Stimulated activated CD8-positive, alpha-beta memory T cell treated with anti-CD3 and anti-CD28 coated beads, Interleukin-7, amount 100 ng/mL, for 4 hours (primary cell): ENCODE measurements around the gene BCKDHB.
"Not testable (repeated sequence)": the region's sequence is repeated elsewhere in the genome, so short reads cannot be mapped to it uniquely, and the experiment has no call there.

ENCODE experiments used
- DNase-seq, 2 donors: peaks; one replicate each; pipeline ENCODE4 v3.0.0-alpha.2; 2020; ENCODE audit warnings: low read depth in 2 of 2

BCKDHB gene

DNA sequence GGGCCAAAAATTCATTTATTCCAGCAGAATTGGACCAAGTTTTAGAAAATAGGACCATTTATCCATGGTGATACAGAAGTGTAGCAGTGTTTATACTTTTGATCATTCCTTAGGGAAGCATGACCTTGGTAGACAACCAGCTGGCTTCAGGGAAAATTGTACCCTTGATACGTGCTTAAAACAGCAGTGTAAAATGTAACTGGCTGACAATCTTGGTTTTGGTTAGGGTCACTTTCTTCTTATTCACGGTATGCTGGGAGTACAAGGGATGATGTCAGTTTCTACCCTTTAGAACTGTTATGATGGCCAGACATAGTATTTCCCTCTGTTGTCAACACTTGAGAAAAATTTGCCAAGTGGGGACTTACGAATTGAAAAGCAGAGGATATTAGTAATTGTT is 157.1 kb downstream of the BCKDHB start:
- no peak for DNase-seq

DNA sequence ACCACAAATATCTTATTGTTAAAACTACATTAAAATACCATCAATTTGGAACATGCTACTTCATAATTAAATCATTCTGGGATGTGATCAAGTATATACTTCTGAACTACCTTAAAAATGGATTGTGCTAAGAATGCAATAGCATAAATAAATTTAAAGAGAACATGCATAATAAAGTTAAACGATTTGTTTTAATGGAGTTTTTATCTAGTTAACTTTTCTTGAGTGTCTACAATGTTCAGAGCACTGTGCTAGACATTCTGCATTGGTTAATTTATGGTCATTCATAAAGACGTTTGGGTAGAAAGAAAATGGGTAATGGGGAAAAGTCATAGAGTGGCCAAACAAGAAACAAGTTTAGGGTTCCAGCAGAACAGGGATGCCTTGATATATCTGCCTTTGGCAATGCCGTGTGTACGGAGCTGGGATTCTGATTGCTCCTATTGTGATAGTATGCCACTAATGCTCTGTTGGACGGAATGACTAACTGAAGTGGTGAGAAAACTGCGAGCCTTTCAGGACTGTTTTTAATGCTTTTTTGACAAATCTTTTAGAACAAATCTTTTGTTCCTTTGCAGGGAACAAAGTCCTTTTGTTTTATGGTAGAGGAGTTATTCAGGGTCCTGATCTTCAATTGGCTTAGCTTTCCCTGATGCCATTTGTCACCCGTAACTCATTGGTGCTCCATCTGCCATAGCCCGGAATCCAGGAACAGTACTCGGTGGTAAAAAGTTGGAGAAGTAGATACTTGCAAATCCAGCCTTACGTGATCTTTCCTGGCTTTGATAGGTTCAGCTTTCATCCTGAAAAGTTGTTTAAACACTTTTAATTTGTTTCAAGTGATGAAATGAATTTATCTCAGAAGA is 162.6 kb downstream of the BCKDHB start:
- DNase-seq: no peak

DNA sequence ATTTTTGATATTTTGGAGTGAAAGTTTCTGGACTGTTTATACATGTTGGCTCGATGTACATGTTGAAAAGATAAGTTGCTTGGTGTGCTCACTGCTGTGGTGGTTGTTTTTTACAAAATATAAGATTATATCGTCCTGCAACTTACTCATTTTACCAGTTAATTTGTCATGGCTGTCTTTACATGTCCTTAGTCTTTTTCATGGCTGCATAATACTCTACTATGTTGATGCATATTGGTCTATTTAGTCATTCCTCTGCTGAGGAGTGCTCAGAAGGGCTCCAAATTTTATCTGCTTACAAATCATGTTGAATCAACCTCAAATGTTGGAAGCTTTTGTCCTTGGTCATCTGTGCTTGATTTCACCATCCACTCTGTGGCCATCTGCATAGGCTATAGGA is 164.6 kb downstream of the BCKDHB start:
- no peak for DNase-seq

DNA sequence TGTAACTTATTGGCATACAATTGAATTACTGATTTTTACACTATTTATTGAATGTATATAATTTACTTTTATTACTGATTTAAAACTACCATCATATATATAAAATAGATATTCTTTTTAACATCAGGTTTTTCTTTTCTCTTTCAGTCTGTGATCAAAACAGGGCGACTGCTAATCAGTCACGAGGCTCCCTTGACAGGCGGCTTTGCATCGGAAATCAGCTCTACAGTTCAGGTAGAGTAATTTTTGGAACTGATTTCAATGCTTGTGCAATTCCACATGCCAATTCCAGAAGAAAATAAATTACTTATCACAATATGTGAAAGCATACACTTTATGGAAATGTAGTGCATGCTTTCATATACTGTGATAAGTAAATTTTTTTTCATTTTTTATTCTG is 166.5 kb downstream of the BCKDHB start:
- no peak for DNase-seq

DNA sequence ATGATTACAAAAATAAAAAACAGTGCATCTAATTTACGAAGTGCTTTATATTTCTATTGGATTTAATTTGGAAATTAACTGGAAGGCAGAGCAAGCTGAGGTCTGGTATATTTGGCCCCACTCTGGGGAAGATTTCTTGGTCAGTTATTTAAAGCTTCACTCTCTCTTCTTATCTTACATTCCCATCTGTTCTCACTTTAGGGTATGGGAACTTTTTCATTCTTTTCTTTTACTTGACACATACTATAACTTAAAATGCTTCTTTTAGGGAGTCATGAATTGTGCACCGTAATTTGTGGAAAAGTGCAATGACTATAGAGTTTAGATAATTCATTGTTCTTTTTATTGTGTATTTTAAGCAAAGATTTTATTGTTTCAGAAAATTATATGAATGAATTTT is 170.4 kb downstream of the BCKDHB start:
- DNase-seq: no peak

DNA sequence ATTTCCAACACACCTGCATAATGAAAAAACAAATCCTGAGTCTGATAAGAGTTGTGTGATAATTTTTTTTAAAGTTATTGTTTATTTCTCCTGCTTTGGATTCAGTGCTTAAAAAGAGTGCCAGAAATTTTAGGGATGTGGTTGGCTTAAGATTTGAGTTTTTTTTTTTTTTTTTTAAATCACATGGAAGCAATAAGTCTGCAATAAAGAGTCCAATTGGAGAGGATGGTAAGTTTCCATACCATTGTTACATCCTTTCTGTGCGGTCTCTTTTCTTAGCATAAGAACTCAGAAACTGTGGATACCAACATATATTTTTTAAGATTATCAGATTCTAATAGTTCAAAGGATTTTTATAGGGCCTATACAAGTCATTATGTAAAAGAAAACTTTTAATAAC is 171.0 kb downstream of the BCKDHB start:
- no peak for DNase-seq

DNA sequence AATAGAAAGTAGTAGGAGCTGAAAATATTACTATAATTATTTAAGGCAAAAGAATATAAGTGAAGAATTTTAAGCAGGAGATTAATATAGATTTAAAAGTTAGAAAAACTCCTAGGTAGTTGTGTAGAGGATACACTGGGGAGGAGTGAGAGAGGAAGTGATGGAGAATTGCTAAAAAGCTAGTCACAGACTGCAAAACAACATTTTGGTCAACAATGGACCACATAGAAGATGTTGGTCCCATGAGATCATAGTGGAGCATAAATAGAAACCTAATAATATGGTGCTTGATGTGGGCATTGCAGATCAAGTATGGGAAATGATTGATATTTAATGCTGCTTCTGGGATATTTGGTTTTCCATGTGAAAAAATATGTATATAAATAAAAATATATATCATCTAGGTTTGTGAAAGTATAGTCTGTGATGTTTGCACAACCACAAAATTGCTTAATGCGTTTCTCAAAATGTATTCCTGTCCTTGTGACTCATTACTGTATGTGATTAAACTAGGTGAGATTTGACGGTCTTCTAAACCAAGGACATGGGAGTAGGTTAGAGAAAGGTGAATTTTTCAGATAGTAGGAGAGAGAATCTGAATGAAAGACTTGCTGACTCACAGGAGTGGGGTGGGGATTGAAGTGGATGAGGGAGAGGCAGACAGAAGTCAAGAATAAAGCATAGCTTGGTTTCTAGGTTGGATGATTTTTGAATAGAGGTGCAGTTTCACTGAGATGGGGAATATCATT is 174.0 kb downstream of the BCKDHB start:
- no peak for DNase-seq

DNA sequence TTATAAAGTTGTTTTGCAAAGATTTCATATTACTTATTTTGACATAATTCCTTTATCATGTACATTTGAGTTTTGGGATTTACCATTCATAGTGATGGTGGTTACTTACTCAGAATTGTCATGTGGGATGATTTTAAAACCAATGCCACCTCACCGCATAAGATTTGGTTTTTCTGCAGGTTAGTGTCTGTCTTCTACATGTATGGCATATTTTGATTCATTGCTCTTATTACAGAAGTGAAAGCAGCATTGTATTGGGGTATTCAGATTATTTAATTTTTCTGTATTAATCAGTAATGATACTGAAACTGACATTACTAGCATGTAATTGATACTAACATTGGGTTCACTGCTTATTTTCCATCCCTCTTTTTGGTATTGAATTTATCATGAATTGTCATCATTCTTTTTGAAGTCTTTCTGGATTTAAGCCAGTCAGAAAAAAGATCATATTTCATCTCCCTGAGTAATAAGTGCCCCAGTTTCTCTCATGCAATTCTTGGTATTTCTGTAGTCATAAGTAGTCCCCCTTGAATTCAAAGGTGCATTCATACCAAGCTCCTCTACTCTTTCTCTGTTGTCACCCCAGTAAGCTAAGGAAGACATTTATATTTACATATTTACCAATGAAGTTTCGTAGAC is 176.6 kb downstream of the BCKDHB start:
- no peak for DNase-seq

DNA sequence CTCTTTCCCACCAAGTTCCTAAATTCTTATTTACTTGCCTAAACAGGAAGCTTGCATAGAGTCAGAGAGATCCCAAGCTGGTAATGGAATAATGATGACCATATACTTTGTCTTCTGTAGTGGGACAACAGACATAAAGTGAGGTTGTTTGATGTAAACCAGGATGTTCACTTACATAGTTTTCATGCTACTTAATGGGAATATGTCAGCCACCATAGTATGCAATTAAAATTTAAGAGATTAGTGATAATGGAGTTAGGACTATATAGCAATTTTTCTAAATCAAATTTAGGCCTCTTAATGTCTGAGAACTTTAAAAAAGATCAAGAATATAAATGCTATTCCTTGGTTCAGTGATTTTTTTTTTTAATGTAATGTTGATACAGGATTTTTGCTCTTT is 180.6 kb downstream of the BCKDHB start:
- no peak for DNase-seq

DNA sequence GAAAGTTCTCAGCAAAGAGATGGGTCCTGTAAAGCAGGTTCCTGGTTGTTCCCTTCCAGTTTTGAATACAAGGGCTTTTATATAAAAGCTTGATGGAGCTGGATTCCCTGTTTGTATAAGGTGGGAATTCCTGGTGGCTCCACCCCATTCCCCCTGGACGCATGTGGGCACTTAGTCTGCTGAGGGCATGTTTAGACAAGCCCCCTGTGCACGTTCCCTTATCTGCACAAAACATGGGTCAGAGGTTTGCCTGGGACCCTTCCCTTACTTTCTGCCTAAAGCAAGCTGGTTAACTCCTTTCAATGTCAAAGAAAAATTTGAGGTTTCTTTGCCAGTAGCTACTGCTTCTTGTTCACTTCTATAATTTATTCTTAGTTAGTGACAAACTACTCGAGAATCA is 181.1 kb downstream of the BCKDHB start:
- no peak for DNase-seq

DNA sequence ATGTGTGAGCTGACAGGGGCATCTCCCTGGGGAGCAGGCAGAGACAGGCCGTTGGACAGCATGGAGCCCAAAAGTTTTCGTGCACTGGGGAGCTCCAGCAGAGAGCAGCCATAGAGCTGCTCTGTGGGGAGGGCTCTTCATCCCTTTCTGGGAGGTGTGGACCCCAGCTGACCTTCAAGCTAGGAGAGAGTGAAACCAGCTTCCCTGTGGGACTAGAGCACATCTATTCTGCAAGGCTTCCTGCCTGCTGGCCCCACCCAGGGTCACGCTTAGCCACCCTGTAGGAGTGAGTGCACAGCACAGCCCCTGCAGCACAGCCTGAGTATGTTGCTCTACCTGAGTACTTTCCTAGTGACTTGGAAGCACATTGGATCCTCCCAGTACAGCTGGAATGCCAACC is 183.3 kb downstream of the BCKDHB start:
- DNase-seq: no peak

DNA sequence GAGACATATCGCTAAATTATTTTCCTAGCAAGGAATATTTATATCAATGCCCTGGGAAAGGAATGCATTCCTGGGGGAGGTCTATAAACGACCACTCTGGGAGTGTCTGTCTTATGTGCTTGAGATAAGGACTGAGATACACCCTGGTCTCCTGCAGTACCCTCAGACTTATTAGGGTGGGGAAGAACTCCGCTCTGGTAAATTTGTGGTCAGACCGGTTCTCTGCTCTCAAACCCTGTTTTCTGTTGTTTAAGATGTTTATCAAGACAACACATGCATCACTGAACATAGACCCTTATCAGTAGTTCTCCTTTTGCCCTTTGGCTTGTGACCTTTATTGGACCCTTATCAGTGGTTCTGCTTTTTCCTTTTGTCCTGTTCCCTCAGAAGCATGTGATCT is 188.1 kb downstream of the BCKDHB start:
- not testable (repeated sequence) for DNase-seq

DNA sequence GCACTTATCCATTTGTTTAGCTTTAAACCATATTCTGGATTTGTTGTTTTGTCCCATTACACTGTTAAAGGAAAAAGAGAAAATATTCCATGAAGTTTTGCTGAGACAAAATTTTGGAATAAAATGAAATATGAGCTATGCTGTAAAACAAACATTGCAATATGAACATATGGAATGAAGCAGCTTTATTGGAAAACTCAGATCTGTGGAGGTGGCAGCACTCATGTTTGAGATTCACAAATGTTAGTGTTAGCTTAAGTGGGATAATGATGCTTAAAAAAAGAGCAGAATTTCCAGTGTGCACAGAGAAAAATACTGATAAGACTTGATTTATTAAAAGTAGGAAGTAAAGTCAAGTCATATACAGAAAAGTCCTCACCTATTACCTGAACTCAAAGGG is 196.2 kb downstream of the BCKDHB start:
- DNase-seq: no peak

DNA sequence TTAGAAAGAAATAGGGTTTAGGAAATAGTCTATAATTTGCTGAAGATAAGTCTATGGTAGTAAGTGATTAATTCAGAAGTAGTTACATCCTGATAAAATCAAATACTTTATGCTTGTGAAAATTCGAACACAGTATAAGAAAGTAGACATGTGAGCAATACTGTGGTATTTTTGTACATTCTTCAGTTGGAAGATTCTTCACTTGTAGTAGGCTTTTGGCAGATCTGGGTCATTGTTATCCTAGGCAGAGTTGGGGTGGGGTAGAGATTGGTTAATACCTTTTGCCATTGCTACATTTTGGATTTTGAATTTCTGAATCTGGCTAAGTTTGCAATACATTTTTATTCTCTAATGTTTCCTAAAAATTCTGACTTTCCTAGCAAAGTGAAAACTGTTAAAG is 197.5 kb downstream of the BCKDHB start:
- DNase-seq: no peak

DNA sequence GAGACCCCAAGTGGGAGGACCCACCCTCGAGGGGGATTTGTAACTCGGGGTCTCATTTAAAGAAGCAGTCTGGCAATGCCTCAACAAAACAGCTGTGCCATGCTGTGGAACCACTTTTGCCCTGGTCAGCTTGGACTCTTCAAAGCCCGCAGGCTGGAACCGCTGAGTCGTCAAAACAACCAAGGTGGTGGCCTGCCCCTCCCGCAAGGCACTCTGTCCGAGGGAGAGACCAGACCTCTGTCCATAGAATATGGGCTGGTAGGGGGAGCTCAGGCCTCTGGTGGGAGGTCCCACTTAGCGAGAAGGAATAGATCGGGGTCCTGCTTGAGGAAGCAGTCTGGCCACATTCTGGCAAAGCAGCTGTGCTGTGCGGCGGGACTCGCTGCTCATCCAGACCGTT is 208.1 kb downstream of the BCKDHB start:
- no peak for DNase-seq

DNA sequence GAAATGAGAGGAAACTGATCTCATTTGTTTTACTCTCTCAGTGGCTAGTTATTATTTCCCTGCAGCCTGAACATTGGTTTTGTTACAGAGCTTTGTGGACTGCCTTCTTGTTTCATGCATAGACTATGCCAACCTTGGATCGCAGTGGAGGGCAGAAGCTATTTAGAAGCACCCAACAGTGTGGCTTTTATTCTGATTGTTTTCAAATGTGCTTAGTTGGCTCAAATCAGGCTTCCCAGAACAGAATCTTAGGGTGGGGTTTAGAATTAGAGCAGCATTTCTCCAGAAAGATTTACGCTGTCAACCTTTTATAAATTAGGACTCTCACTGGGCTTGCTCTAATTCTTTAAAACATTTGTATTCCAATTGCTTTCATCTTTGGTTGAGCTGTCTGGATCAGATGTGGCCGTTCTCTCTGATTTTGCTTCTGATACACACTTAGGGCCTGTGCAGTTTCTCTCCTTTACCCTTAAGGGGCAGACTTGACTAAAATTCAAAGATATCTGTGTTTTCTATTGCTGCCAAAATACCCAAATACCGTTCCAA is 210.3 kb downstream of the BCKDHB start:
- DNase-seq: no peak

DNA sequence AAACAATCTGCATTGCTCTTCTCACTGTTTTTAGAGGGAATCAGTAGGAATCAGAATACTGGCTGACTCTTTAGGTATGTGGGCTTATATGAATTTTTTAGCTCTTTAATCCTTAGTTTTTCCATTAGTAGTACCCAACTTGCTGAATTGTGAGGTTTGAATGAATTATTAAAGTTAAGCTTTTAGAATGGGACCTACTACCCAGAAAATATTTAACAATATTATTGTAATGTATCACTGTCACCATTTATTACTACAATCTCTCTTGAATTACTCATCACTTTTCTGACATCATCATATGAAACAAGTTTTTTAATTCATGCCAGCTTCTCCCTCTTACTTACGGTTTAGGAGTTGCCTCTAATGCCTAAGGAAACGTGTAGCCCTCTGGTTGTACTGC is 212.7 kb downstream of the BCKDHB start:
- DNase-seq: no peak

DNA sequence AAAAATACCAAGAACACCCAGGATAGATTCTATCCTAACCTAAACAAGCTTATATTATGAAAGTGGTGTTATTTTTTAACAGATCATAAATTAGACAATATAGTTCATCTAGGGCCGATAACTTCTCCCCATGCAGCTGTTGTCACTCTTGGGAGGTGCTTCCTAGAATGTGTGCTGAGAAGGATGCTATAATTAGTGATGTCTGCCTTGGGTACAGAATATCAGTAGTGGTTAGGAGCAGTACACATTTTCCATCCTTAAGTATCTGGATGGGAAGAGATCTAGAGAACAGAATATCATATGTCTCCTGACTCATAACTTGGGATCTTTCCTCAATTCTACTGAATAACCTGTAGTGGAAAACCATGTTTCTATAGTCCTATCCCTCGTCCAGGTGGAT is 214.5 kb downstream of the BCKDHB start:
- DNase-seq: no peak

DNA sequence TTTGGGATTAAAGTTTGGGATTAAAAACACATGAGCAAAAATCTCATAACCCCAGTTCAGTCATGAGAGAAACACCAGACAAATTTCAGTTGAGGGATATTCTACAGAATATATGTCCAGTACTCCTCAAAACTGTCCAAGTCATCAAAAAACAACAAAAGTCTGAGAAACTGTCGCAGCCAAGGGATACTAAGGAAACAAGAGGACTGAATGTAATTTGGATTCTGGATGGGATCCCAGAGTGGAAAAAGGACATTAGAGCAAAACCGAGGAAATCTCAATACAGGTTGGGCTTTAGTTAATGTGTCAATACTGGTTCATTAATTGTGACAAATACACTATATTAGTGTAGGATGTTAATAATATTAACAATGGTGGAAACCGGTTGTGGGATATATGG is 219.3 kb downstream of the BCKDHB start:
- no peak for DNase-seq

DNA sequence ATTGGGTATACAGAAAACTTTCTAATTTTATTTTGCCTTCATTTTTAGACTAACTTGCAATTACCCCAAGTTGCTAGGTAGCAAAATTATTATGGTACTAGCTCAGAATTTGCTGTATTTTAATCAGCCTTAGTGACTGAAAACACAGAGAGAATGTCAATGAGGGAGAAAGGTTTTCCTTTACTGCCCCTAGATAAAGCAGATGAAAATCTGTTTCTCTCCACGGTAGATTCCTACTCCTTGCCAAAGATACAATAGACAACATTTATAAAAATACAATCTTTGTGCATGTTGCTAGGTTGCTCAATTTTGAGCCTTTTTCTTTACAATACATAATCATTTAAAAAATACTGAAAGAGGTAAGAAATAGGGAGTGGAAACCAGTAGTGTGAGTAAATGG is 222.2 kb downstream of the BCKDHB start:
- DNase-seq: no peak

DNA sequence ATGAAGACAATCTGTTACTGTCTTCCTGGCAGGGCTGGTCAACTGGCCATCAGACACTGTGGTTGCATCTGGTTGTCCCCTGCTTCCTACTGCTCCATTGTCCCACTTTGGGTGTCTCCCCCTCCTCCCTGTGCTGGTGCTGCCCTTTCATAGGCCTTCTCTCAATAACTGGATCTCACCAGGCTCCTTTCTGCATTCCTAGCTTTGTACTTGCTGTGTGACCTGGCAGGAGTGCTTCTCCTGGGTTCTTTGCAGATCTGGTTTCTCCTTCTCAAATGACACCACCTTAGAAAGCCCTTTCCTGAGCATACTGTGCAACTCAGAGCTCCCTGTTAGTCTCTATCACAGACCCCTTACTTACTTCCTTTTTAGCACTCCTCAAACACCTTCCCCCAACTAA is 223.0 kb downstream of the BCKDHB start:
- no peak for DNase-seq

DNA sequence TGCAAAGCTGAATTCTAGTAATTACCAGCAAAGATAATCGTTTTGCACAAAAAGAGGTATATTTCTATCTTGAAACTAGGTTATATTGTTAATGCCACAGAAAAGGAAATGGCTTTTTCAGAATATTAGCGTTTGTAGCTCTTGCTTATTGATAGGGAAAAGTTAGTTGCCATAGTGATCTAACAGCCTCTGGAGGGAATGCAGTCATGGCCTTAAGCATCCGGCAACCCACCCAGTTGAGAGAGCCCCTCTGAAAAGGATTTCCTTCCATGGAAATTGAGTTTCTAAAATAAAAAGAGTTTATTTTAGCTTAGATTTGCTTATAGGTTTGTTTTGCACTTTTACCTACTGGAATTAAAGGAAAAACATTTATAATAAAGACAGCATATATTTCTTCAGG is 224.5 kb downstream of the BCKDHB start:
- DNase-seq: no peak

DNA sequence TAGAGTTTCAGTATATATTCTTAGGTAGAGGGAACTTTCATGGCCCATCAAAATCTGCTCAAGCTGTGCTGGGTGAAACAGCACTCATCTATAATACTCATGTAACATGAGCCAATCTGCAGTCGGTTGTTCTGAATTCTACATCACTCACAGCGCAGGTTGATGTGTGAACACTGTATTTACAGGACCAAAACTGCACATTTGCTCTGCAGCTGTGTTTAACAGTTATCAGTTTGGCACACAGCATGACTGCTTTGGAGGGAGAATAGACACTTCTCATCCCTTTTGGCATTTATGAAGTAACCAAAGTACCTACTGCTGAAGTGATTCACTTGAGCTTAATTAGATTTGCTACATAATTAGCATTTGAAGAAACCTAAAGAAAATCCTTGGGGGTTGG is 225.1 kb downstream of the BCKDHB start:
- no peak for DNase-seq
